ENCODE results near the gene EXOC1L. TPM values are rescaled to one million over a fixed set of nuclear protein-coding genes. Genes with fewer than 3 reads are reported as not detected.

The EXOC1L gene
- total RNA-seq, 4 donors from 2014 or later = not detected

- no peak for TF ChIP-seq CTCF (IDR thresholded peaks at IDR 0.05; ENCODE audit: low read depth)
Measured at GRCh38 chr4:55866290-55866907, 46.8 kb downstream of the EXOC1L start.

- no peak for TF ChIP-seq CTCF (IDR thresholded peaks at IDR 0.05; ENCODE audit: low read depth)
Measured at GRCh38 chr4:55866973-55867574, 47.5 kb downstream of the EXOC1L start.

- no peak for TF ChIP-seq CTCF (IDR thresholded peaks at IDR 0.05; ENCODE audit: low read depth)
Measured at GRCh38 chr4:55868581-55869090, 49.0 kb downstream of the EXOC1L start.

GRCh38 chr4:55871299-55871800 lies 51.8 kb downstream of the EXOC1L start:
- no peak for TF ChIP-seq CTCF (IDR thresholded peaks at IDR 0.05; ENCODE audit: low read depth)

- no peak for TF ChIP-seq CTCF (IDR thresholded peaks at IDR 0.05; ENCODE audit: low read depth)
Measured at GRCh38 chr4:55874831-55875230, 55.2 kb downstream of the EXOC1L start.

GRCh38 chr4:55876387-55876786 lies 56.8 kb downstream of the EXOC1L start:
- no peak for TF ChIP-seq CTCF (IDR thresholded peaks at IDR 0.05; ENCODE audit: low read depth)

GRCh38 chr4:55879224-55879623 lies 59.6 kb downstream of the EXOC1L start:
- no peak for TF ChIP-seq CTCF (IDR thresholded peaks at IDR 0.05; ENCODE audit: low read depth)
